Keratinocyte (primary cell): Measurements from ENCODE around the gene DNAJB8. TPM values are rescaled to one million over a fixed set of nuclear protein-coding genes. Genes with fewer than 3 reads are reported as not detected.

Experiments
- DNase-seq: peaks from one replicate; pipeline ENCODE4 v3.0.0-alpha.2; 2011; ENCODE audit warnings: low read depth, missing footprints, low spot score
- FAIRE-seq: peaks from 2 replicates; lab custom pipeline; 2011; peaks lifted over from hg19 to GRCh38; lab: Jason Lieb, UNC
- H2AFZ ChIP-seq: 2 replicates; pipeline ENCODE4 v1.6.0; 2012; ENCODE audit warnings: low read length, control low read depth, inconsistent platforms; ENCODE audit not compliant: control insufficient read depth
- H3K27ac ChIP-seq: 2 replicates; pipeline ENCODE4 v1.5.1; 2011; ENCODE audit warnings: low read length; ENCODE audit not compliant: control insufficient read depth, insufficient read depth
- H3K27me3 ChIP-seq: 3 replicates; pipeline ENCODE4 v1.6.0; 2011; ENCODE audit warnings: low read length; ENCODE audit not compliant: control insufficient read depth, insufficient read depth; ENCODE audit errors: extremely low read depth
- H3K36me3 ChIP-seq, 2 experiments: 2 replicates in 1 of 2; 3 replicates in 1 of 2; pipeline ENCODE4 v1.5.1; 2011; ENCODE audit warnings: low read length in 2 of 2, mild to moderate bottlenecking in 1 of 2; ENCODE audit not compliant: control insufficient read depth in 2 of 2, insufficient read depth in 2 of 2; ENCODE audit errors: extremely low read depth in 1 of 2
- H3K4me1 ChIP-seq: 3 replicates; pipeline ENCODE4 v1.5.1; 2011; ENCODE audit warnings: low read length; ENCODE audit not compliant: control insufficient read depth, insufficient read depth; ENCODE audit errors: extremely low read depth
- H3K4me2 ChIP-seq: 3 replicates; pipeline ENCODE4 v1.6.0; 2011; ENCODE audit warnings: low read depth, low read length; ENCODE audit not compliant: control insufficient read depth, insufficient read depth; ENCODE audit errors: extremely low read depth
- H3K4me3 ChIP-seq, 3 experiments: fragments of 200-600 bp in 1 of 3; sonication (generic) in 1 of 3; 2 replicates in 2 of 3; 3 replicates in 1 of 3; pipeline ENCODE4 v1.5.1; 2011 to 2016; ENCODE audit warnings: low read length in 3 of 3, mild to moderate bottlenecking in 3 of 3, control low read depth in 2 of 3, inconsistent platforms in 1 of 3, low read depth in 1 of 3, mixed read lengths in 1 of 3, mixed run types in 1 of 3, moderate library complexity in 1 of 3; ENCODE audit not compliant: control insufficient read depth in 2 of 3, insufficient read depth in 2 of 3; ENCODE audit errors: extremely low read depth in 1 of 3
- H3K79me2 ChIP-seq: 2 replicates; pipeline ENCODE4 v1.6.0; 2012; ENCODE audit warnings: low read length; ENCODE audit not compliant: control insufficient read depth, insufficient read depth
- H3K9ac ChIP-seq: 3 replicates; pipeline ENCODE4 v1.6.0; 2011; ENCODE audit warnings: low read length; ENCODE audit not compliant: control insufficient read depth, insufficient read depth; ENCODE audit errors: extremely low read depth
- H3K9me1 ChIP-seq: 3 replicates; pipeline ENCODE4 v1.6.0; 2011; ENCODE audit warnings: low read length; ENCODE audit not compliant: control insufficient read depth, insufficient read depth; ENCODE audit errors: extremely low read depth
- H3K9me3 ChIP-seq: 2 replicates; pipeline ENCODE4 v1.5.1; 2012; ENCODE audit warnings: low read depth, low read length; ENCODE audit not compliant: control insufficient read depth
- H4K20me1 ChIP-seq: 3 replicates; pipeline ENCODE4 v1.6.0; 2011; ENCODE audit warnings: low read length; ENCODE audit not compliant: control insufficient read depth, insufficient read depth; ENCODE audit errors: extremely low read depth
- EZH2 ChIP-seq: IDR thresholded peaks from one replicate; pipeline ENCODE4 v1.6.1; 2012; ENCODE audit warnings: inconsistent platforms, mild to moderate bottlenecking, low read length, moderate library complexity
- dilution Hi-C: fragments of 300-500 bp; cut with MboI; formaldehyde crosslinking; loops from one replicate; pipeline ENCODE4 v1.7.0; 2020; ENCODE audit warnings: low sequenced_read_pairs; ENCODE audit not compliant: extremely low pct_ligation_motif_present
- polyA plus RNA-seq, 5 experiments: library from polyadenylated mRNA; depleted of rRNA in 3 of 5; stranded (reverse) in 3 of 5; stranded (forward) in 1 of 5; unstranded in 1 of 5; fragments of >200 nt; gene quantifications; 1 replicate in 1 of 5; 2 replicates in 3 of 5; 3 replicates in 1 of 5; pipeline versions ENCODE4 v1.2.1 to v1.2.3, GENCODE V29; 2011 to 2012; ENCODE audit warnings: missing spikeins in 2 of 5, low read depth in 1 of 5, low replicate concordance in 1 of 5
- TF ChIP-seq, protein P1 (sequence below), 3 experiments: IDR thresholded peaks in 1 of 3; conservative IDR thresholded peaks in 1 of 3; optimal IDR thresholded peaks in 1 of 3; 2 replicates in 2 of 3; 3 replicates in 1 of 3; pipeline versions ENCODE3 to v1.5.1; 2011; ENCODE audit warnings: low read length in 3 of 3, mild to moderate bottlenecking in 3 of 3, moderate library complexity in 2 of 3, control low read depth in 1 of 3, inconsistent platforms in 1 of 3; ENCODE audit not compliant: insufficient read depth in 2 of 3; ENCODE audit errors: extremely low read depth in 1 of 3

The DNAJB8 gene
- polyA plus RNA-seq, 1 donor (not counting 4 experiments of a cell fraction or from before 2014, with no cell fraction given): not detected

GRCh38 chr3:128480717-128481437 lies 14.2 kb upstream of the DNAJB8 start:
- FAIRE-seq (no peak), DNase-seq (no peak)
- H3K79me2 ChIP-seq: no peaks in the 10 kb centered on the region
- H3K4me1 ChIP-seq: peaks cover 5% of the 10 kb centered on the region
- dilution Hi-C loops: no loop called here
- H3K4me3 ChIP-seq: no peak overlapping the region
- H4K20me1 ChIP-seq: peaks cover 3% of the 10 kb centered on the region
- no peaks in the 10 kb centered on the region for H3K36me3 ChIP-seq
- no peak overlapping the region for H3K27ac ChIP-seq
- H3K27me3 ChIP-seq: peaks cover 73% of the 10 kb centered on the region
- no peaks in the 10 kb centered on the region for H3K9me3 ChIP-seq
- TF ChIP-seq, protein P1, sequence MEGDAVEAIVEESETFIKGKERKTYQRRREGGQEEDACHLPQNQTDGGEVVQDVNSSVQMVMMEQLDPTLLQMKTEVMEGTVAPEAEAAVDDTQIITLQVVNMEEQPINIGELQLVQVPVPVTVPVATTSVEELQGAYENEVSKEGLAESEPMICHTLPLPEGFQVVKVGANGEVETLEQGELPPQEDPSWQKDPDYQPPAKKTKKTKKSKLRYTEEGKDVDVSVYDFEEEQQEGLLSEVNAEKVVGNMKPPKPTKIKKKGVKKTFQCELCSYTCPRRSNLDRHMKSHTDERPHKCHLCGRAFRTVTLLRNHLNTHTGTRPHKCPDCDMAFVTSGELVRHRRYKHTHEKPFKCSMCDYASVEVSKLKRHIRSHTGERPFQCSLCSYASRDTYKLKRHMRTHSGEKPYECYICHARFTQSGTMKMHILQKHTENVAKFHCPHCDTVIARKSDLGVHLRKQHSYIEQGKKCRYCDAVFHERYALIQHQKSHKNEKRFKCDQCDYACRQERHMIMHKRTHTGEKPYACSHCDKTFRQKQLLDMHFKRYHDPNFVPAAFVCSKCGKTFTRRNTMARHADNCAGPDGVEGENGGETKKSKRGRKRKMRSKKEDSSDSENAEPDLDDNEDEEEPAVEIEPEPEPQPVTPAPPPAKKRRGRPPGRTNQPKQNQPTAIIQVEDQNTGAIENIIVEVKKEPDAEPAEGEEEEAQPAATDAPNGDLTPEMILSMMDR (optimal IDR thresholded peaks at IDR 0.05 in 1 of 3, IDR thresholded peaks at IDR 0.05 in 1 of 3, conservative IDR thresholded peaks at IDR 0.05 in 1 of 3; ENCODE audit: extremely low read depth in 1 of 3, insufficient read depth in 2 of 3, low read length in 3 of 3): no peak
- no peak for TF ChIP-seq EZH2
- no peak overlapping the region for H3K4me2 ChIP-seq
- H2AFZ ChIP-seq: no peak overlapping the region
- no peaks in the 10 kb centered on the region for H3K9me1 ChIP-seq
- H3K9ac ChIP-seq: no peak overlapping the region

- TF ChIP-seq, protein P1 (optimal IDR thresholded peaks at IDR 0.05 in 1 of 3, IDR thresholded peaks at IDR 0.05 in 1 of 3, conservative IDR thresholded peaks at IDR 0.05 in 1 of 3; ENCODE audit: extremely low read depth in 1 of 3, insufficient read depth in 2 of 3, low read length in 3 of 3): no peak
- no peak for TF ChIP-seq EZH2
- no peak for FAIRE-seq
- peaks cover 5% of the 10 kb centered on the region for H3K4me1 ChIP-seq
- no peaks in the 10 kb centered on the region for H3K9me3 ChIP-seq
- no peak overlapping the region for H3K4me2 ChIP-seq
- peaks cover 3% of the 10 kb centered on the region for H4K20me1 ChIP-seq
- H3K9ac ChIP-seq: no peak overlapping the region
- dilution Hi-C loops: no loop called here
- no peak overlapping the region for H3K4me3 ChIP-seq
- H3K9me1 ChIP-seq: no peaks in the 10 kb centered on the region
- no peaks in the 10 kb centered on the region for H3K79me2 ChIP-seq
- H3K36me3 ChIP-seq: no peaks in the 10 kb centered on the region
- H2AFZ ChIP-seq: no peak overlapping the region
- no peak overlapping the region for H3K27ac ChIP-seq
- no peak for DNase-seq
- H3K27me3 ChIP-seq: peaks cover 67% of the 10 kb centered on the region
These were observed 13.6 kb upstream of the DNAJB8 start for GRCh38 chr3:128480278-128480677.
